Psoas muscle (tissue), 8 donors: ENCODE measurements around the gene PRR3. TPM values are rescaled to one million over a fixed set of nuclear protein-coding genes. Genes with fewer than 3 reads are reported as not detected.
"Not testable (repeated sequence)": the region's sequence is repeated elsewhere in the genome, so short reads cannot be mapped to it uniquely, and the experiment has no call there.

Source experiments
- ATAC-seq, 4 donors: fragments of 200-7000 bp; cut with Tn5 transposase; one replicate each; pipeline ENCODE4 v1.9.1; 2020; ENCODE audit warnings: moderate library complexity in 3 of 4, mild to moderate bottlenecking in 2 of 4
- DNase-seq, 2 donors: peaks; one replicate each; pipeline ENCODE4 v3.0.0-alpha.2; 2020
- H3K27ac ChIP-seq: fragments of 200-600 bp; one replicate; pipeline ENCODE4 v1.8.0; 2022
- H3K27me3 ChIP-seq, 3 donors: fragments of 200-600 bp in 1 of 3; one replicate each; pipeline versions ENCODE4 v1.6.1 to v1.8.0; 2013 to 2022; ENCODE audit warnings: low read length in 2 of 3, mild to moderate bottlenecking in 2 of 3, moderate library complexity in 1 of 3; ENCODE audit not compliant: insufficient read depth in 3 of 3
- H3K36me3 ChIP-seq, 2 donors: fragments of 200-600 bp in 1 of 2; one replicate each; pipeline versions ENCODE4 v1.6.1 to v1.8.0; 2013 to 2022; ENCODE audit warnings: low read depth in 1 of 2, mild to moderate bottlenecking in 1 of 2, moderate library complexity in 1 of 2; ENCODE audit not compliant: insufficient read depth in 1 of 2
- H3K4me1 ChIP-seq: fragments of 200-600 bp; one replicate; pipeline ENCODE4 v1.8.0; 2022
- H3K4me3 ChIP-seq: fragments of 200-600 bp; one replicate; pipeline ENCODE4 v1.8.0; 2022; ENCODE audit warnings: mild to moderate bottlenecking
- H3K9me3 ChIP-seq: fragments of 200-600 bp; one replicate; pipeline ENCODE4 v1.8.0; 2022
- CTCF ChIP-seq: fragments of 200-600 bp; IDR thresholded peaks from one replicate; pipeline ENCODE4 v1.8.0; 2022; ENCODE audit warnings: antibody characterized with exemption
- WGBS, 3 donors: extraction: QIAGEN DNeasy Blood & Tissue Kit; methylation state at CpG; one replicate each; pipeline versions ENCODE4 v1.1.6 to v1.1.7; 2013; 5-methylcytosine and 5-hydroxymethylcytosine counted together
- intact Hi-C, 2 donors: fragments of 100-400 bp; cut with DNase I; formaldehyde crosslinking; loops; one replicate each; pipeline versions ENCODE4 v1.11.0 to v1.14.2; 2022
- polyA plus RNA-seq, 3 donors: library from polyadenylated mRNA; stranded (reverse); fragments of 200-250 nt; gene quantifications; one replicate each; pipeline ENCODE4 v1.2.3, GENCODE V29; 2013
- total RNA-seq, 4 donors: library from RNA; stranded (reverse); fragmentation: NEBNext Ultra II Directional in 2 of 4; extraction: Animal tissue kit (Norgen Biotek cat#: 25700) in 2 of 4; gene quantifications; one replicate each; pipeline versions ENCODE4 v1.2.1 to v1.2.4, GENCODE V29; 2021 to 2023
- donor health status: healthy with polysubstance abuse.
- donor health status: DM: no; HTN: no; CAD: no; lungs with moderate emphysema.
- donor health status: Bipolar disorder and iron deficiency.
- donor health status: healthy.
- donor health status: DM: yes; HTN: yes; CAD: no.
- donor health status: DM: no; HTN: no; CAD: no.
- donor health status: DM: no; HTN: no; CAD: no.
- donor health status: DM: yes; HTN: yes; CAD: no.

Gene PRR3
- total and polyA plus RNA-seq, 7 donors = 1.5 to 5.1 (median 2.3) TPM

- Histone ChIP-seq H3K4me3 (no peak overlapping the region), H3K27ac (peak overlapping the region; percentile 56), H3K36me3 (peaks cover 26 to 99% of the 10 kb centered on the region in 2 donors), H3K27me3 (no peaks in the 10 kb centered on the region), H3K4me1 (peaks cover 10% of the 10 kb centered on the region), H3K9me3 (no peaks in the 10 kb centered on the region)
- intact Hi-C loops = no loop called here
- ATAC-seq (peak; percentile 8 to 25 (median 16)), DNase-seq (no peak)
- no peak for TF ChIP-seq CTCF
- 62 to 75% (median 66%) methylated on average over 8 of the region's 8 CpGs for WGBS, 3 donors
Observed at GRCh38 chr6:30590509-30590908, 33.4 kb downstream of the PRR3 start.

- peaks cover 10% of the 10 kb centered on the region for H3K4me1 ChIP-seq
- no peaks in the 10 kb centered on the region for H3K27me3 ChIP-seq
- H3K27ac ChIP-seq = peak overlapping the region; percentile 56
- DNase-seq (no peak), ATAC-seq (peak in 3 of 4 donors; percentile 22 to 50 (median 45))
- no peak overlapping the region for H3K4me3 ChIP-seq
- no peaks in the 10 kb centered on the region for H3K9me3 ChIP-seq
- H3K36me3 ChIP-seq = peaks cover 22 to 95% of the 10 kb centered on the region in 2 donors
- intact Hi-C loops = no loop called here
- TF ChIP-seq CTCF = no peak
- 40 to 69% (median 48%) methylated on average over 1 of the region's 1 CpG for WGBS, 3 donors
Observed at GRCh38 chr6:30591008-30591407, 33.9 kb downstream of the PRR3 start.

GRCh38 chr6:30592287-30592686 lies 35.2 kb downstream of the PRR3 start:
- Histone ChIP-seq H3K4me3 (no peak overlapping the region), H3K36me3 (peaks cover 16 to 82% of the 10 kb centered on the region in 2 donors), H3K4me1 (peaks cover 10% of the 10 kb centered on the region), H3K9me3 (no peaks in the 10 kb centered on the region), H3K27me3 (no peaks in the 10 kb centered on the region), H3K27ac (peak overlapping the region; percentile 16)
- TF ChIP-seq CTCF = no peak
- no peak for DNase-seq
- intact Hi-C loops = no loop called here
- 97 to 100% (median 98%) methylated on average over 1 of the region's 1 CpG for WGBS, 3 donors
- ATAC-seq = no peak

- H3K27ac ChIP-seq, H3K9me3 ChIP-seq, H3K4me1 ChIP-seq, H3K27me3 ChIP-seq, H3K4me3 ChIP-seq: not testable (repeated sequence)
- peaks cover 5 to 55% of the 10 kb centered on the region in 2 donors for H3K36me3 ChIP-seq
- 72 to 74% (median 73%) methylated on average over 15 of the region's 15 CpGs for WGBS, 3 donors
- intact Hi-C loops = loop anchor here (5.0 kb wide), 2 partner anchors 50 to 55 kb away; no protein-coding TSS in a partner anchor
- DNase-seq = peak; percentile 68 to 71
- TF ChIP-seq CTCF = peak; percentile 72
- ATAC-seq = peak; percentile 55 to 81 (median 78)
Observed at GRCh38 chr6:30597315-30598144, 40.4 kb downstream of the PRR3 start.
